Esophagus muscularis mucosa (tissue), 4 donors: ENCODE measurements around the gene GNG12. TPM values are rescaled to one million over a fixed set of nuclear protein-coding genes. Genes with fewer than 3 reads are reported as not detected.

Source experiments
- DNase-seq: peaks from one replicate; pipeline ENCODE4 v3.0.0-alpha.2; 2017; ENCODE audit errors: extremely low spot score
- H3K27ac ChIP-seq, 4 donors: fragments of 200-600 bp; sonication (generic); replicated peaks in 1 of 4; 1 replicate in 3 of 4; 2 replicates in 1 of 4; pipeline ENCODE4 v1.5.1; 2016 to 2019; ENCODE audit warnings: mild to moderate bottlenecking in 1 of 4
- H3K27me3 ChIP-seq, 4 donors: fragments of 200-600 bp; sonication (generic); one replicate each; pipeline versions ENCODE4 v1.5.1 to v1.6.0; 2016 to 2019
- H3K36me3 ChIP-seq, 4 donors: fragments of 200-600 bp; sonication (generic); one replicate each; pipeline ENCODE4 v1.5.1; 2016 to 2019
- H3K4me1 ChIP-seq, 4 donors: fragments of 200-600 bp; sonication (generic); one replicate each; pipeline ENCODE4 v1.5.1; 2016 to 2019
- H3K4me3 ChIP-seq, 4 donors: fragments of 200-600 bp; sonication (generic); 1 replicate in 2 of 4; 2 replicates in 2 of 4; pipeline ENCODE4 v1.5.1; 2016 to 2019; ENCODE audit warnings: mild to moderate bottlenecking in 4 of 4, moderate library complexity in 1 of 4
- H3K9me3 ChIP-seq, 4 donors: fragments of 200-600 bp; sonication (generic); 1 replicate in 3 of 4; 2 replicates in 1 of 4; pipeline ENCODE4 v1.5.1; 2016 to 2019
- CTCF ChIP-seq, 3 experiments: fragments of 200-600 bp in 2 of 3; fragments of 450-650 bp in 1 of 3; sonication (generic) in 2 of 3; IDR thresholded peaks; one replicate each; pipeline ENCODE4 v1.5.1; 2017 to 2019; ENCODE audit warnings: antibody characterized with exemption in 3 of 3, mild to moderate bottlenecking in 2 of 3, moderate library complexity in 1 of 3
- EP300 ChIP-seq: sonication (generic); formaldehyde crosslinking; IDR thresholded peaks from one replicate; pipeline ENCODE4 v1.6.1; 2017; ENCODE audit warnings: antibody characterized with exemption
- POLR2A ChIP-seq: fragments of 450-650 bp; IDR thresholded peaks from one replicate; pipeline ENCODE4 v1.6.1; 2017; ENCODE audit warnings: antibody characterized with exemption, moderate library complexity, mild to moderate bottlenecking, low read depth
- POLR2AphosphoS5 ChIP-seq, 2 donors: sonication (generic); formaldehyde crosslinking; IDR thresholded peaks; one replicate each; pipeline ENCODE4 v1.6.1; 2017; ENCODE audit warnings: antibody characterized with exemption in 2 of 2
- WGBS: methylation state at CpG from one replicate; pipeline ENCODE4 v1.1.5; 2018; 5-methylcytosine and 5-hydroxymethylcytosine counted together
- intact Hi-C: fragments of 100-400 bp; cut with DNase I; formaldehyde crosslinking; loops from one replicate; pipeline ENCODE4 v1.15.1; 2023
- total RNA-seq, 4 donors: library from RNA; depleted of rRNA; stranded (reverse); fragments of >200 nt; gene quantifications; one replicate each; pipeline versions ENCODE4 v1.1.0 to v1.2.1, GENCODE V29; 2016

GNG12 gene
- total RNA-seq, 4 donors from 2014 or later, result 108 to 118 (median 111) TPM

- Histone ChIP-seq H3K27ac (peak overlapping the region; percentile 85 to 91 (median 88)), H3K36me3 (no peaks in the 10 kb centered on the region), H3K27me3 (no peaks in the 10 kb centered on the region), H3K4me3 (peak overlapping the region; percentile 7 to 48 (median 30)), H3K4me1 (peaks cover 47 to 92% (median 91%) of the 10 kb centered on the region in 4 donors), H3K9me3 (no peaks in the 10 kb centered on the region)
- DNase-seq, result no peak
- TF ChIP-seq EP300 (no peak), CTCF (IDR thresholded peaks at IDR 0.05) (no peak), POLR2A (no peak), POLR2AphosphoS5 (IDR thresholded peaks at IDR 0.05) (no peak)
- intact Hi-C loops, result no loop called here
- WGBS, result 27% methylated on average over 5 of the region's 5 CpGs
Observed at GRCh38 chr1:67749263-67749843, 83.9 kb downstream of the GNG12 start.

DNA sequence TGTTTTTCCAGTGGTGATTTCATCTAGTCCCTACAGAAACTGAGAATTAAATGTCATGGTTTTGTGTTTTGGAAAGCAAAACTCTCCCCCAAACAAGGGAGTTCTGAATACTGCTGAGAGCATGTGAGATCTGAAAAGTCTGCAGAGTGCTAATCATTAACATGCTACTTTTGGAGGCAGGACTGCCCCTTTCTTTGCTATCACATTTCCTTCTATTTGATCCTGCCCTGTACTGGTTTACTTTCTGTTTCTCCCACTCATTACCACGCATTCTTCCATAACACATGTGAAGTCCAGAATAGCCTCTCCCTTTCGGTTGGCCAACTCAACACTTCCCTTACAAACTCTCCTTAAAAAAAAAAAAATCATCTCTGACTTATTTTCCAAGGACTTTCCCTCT lies 84.6 kb downstream of the GNG12 start:
- 5% methylated on average over 2 of the region's 2 CpGs for WGBS
- Histone ChIP-seq H3K4me3 (peak overlapping the region; percentile 1 to 33 (median 3)), H3K27ac (peak overlapping the region; percentile 85 to 91 (median 88)), H3K4me1 (peaks cover 45 to 85% (median 84%) of the 10 kb centered on the region in 4 donors), H3K9me3 (no peaks in the 10 kb centered on the region), H3K36me3 (no peaks in the 10 kb centered on the region), H3K27me3 (no peaks in the 10 kb centered on the region)
- no peak for DNase-seq
- intact Hi-C loops, result no loop called here
- TF ChIP-seq CTCF (IDR thresholded peaks at IDR 0.05) (no peak), EP300 (no peak), POLR2A (no peak), POLR2AphosphoS5 (IDR thresholded peaks at IDR 0.05) (no peak)

DNA sequence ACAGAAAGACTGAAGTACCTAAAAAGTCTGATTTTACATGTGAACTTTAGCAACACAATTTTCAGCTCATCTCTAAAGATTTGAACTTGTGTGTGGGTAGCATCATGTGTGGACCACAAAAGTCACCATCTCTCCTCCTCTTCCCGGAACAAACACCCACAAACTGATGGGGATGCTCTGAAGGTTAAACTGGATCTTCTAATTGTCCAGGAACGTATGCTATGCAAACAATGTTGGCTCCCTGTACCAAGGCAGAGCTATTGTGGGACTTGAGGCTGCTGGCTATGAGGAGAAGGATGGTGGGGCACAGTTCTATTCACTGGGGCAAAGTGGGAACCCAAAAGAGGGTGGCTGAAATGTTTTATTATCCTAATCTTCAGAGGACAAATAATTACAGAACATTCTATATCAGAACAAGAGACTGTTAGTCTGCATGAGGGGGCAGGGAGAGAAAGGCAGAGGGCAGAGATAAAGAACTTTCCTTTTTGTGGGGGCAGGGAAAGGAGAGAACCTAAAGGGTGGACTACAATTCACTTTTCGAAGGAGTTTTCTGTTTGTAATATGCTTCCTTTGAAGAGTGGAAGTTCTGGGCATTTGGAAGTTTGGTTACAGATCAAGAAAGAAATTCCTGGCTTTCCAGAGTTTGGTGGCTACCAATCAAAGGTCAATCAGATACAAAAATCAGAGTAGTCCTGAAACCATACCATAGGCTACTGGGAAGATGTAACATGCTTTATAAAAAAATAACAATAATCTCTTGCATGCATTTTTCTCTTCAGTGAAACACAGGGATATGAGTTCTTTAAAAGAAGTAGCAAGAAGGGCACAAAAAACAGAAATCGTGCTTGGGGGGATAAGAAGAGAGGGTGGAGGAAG lies 85.4 kb downstream of the GNG12 start:
- no peak for TF ChIP-seq POLR2A
- peak in 1 of 2 donors; percentile 73 for TF ChIP-seq POLR2AphosphoS5 (IDR thresholded peaks at IDR 0.05)
- Histone ChIP-seq H3K27ac (peak overlapping the region; percentile 85 to 91 (median 88)), H3K36me3 (no peaks in the 10 kb centered on the region), H3K4me1 (peaks cover 45 to 85% (median 78%) of the 10 kb centered on the region in 4 donors), H3K4me3 (peak overlapping the region in 2 of 4 donors; percentile 3), H3K9me3 (no peaks in the 10 kb centered on the region), H3K27me3 (no peaks in the 10 kb centered on the region)
- intact Hi-C loops, result no loop called here
- DNase-seq, result no peak
- 42% methylated on average over 4 of the region's 4 CpGs for WGBS

DNA sequence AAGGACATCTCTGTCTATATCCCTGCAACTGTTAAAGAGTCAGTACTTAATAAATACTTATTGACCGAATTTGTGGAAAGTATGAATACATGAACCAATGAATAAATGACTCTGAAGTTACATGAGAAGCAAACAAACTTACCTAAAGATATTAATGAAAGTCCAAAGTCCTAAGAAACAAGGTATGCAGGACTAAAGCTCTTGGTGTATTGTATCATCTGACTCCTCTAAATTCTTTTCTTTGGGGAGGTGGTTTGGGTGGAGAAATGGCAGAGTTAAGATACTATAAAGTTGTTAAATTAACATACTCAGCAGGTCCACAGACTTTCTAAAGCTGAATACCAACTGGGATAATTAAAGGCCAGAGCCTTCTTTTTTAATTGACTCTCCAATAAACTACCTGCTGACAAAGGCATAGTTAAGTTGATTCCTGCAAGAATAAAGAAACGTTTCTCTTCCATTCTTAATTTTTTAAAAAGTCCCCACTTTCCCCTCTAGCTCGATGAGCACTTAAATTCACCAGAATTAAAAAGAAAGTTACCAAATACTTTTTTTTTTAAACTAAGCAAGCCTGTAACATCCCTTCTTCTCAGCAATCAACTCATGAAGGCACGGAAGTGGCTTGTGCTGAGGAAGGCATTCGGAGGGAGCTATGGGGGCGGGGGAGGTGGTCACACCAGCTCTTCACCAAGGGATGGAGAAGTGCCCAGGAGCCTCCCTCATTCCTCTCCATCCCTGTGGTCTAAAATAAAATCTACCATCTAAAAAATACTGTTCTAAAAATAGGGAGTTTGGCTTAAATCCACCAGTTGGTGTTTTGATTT lies 87.2 kb downstream of the GNG12 start:
- H3K27ac ChIP-seq, result peak overlapping the region; percentile 85 to 91 (median 88)
- 41% methylated on average over 6 of the region's 6 CpGs for WGBS
- intact Hi-C loops, result no loop called here
- no peaks in the 10 kb centered on the region for H3K36me3 ChIP-seq
- no peak overlapping the region for H3K4me3 ChIP-seq
- H3K9me3 ChIP-seq, result no peaks in the 10 kb centered on the region
- peaks cover 47 to 75% (median 65%) of the 10 kb centered on the region in 4 donors for H3K4me1 ChIP-seq
- no peak for TF ChIP-seq POLR2AphosphoS5 (IDR thresholded peaks at IDR 0.05)
- no peak for TF ChIP-seq CTCF (IDR thresholded peaks at IDR 0.05)
- no peak for TF ChIP-seq POLR2A
- H3K27me3 ChIP-seq, result no peaks in the 10 kb centered on the region
- no peak for DNase-seq
